Transverse colon (tissue), 4 donors: ENCODE data around the gene RBM19. TPM values are rescaled to one million over a fixed set of nuclear protein-coding genes. Genes with fewer than 3 reads are reported as not detected.

Experiments
- DNase-seq: peaks from one replicate; pipeline ENCODE4 v3.0.0-alpha.2; 2019
- H3K27ac ChIP-seq, 4 donors: fragments of 200-600 bp; sonication (generic); 2 replicates each; pipeline ENCODE4 v1.5.1; 2016 to 2018; ENCODE audit warnings: inconsistent platforms in 4 of 4
- H3K27me3 ChIP-seq: fragments of 200-600 bp; sonication (generic); 2 replicates; pipeline ENCODE4 v1.5.1; 2017; ENCODE audit warnings: inconsistent platforms
- H3K36me3 ChIP-seq, 4 donors: fragments of 200-600 bp; sonication (generic); 2 replicates each; pipeline ENCODE4 v1.5.1; 2017 to 2019; ENCODE audit warnings: inconsistent platforms in 4 of 4
- H3K4me1 ChIP-seq, 4 donors: fragments of 200-600 bp; sonication (generic); 2 replicates each; pipeline ENCODE4 v1.5.1; 2017 to 2020; ENCODE audit warnings: inconsistent platforms in 4 of 4
- H3K4me3 ChIP-seq, 4 donors: fragments of 200-600 bp; sonication (generic); 1 replicate in 1 of 4; 2 replicates in 3 of 4; pipeline versions ENCODE4 v1.5.1 to v1.6.1; 2017 to 2019; ENCODE audit warnings: inconsistent platforms in 4 of 4
- H3K9me3 ChIP-seq, 2 donors: fragments of 200-600 bp; sonication (generic); 2 replicates each; pipeline ENCODE4 v1.5.1; 2017 to 2019; ENCODE audit warnings: inconsistent platforms in 2 of 2
- CTCF ChIP-seq, 5 experiments: fragments of 200-600 bp in 3 of 5; fragments of 450-650 bp in 2 of 5; sonication (generic) in 3 of 5; IDR thresholded peaks; 1 replicate in 2 of 5; 2 replicates in 3 of 5; pipeline ENCODE4 v1.5.1; 2016 to 2017; ENCODE audit warnings: antibody characterized with exemption in 5 of 5, inconsistent platforms in 3 of 5, mild to moderate bottlenecking in 2 of 5, moderate library complexity in 1 of 5
- EP300 ChIP-seq: sonication (generic); formaldehyde crosslinking; IDR thresholded peaks from one replicate; pipeline ENCODE4 v1.6.1; 2017; ENCODE audit warnings: antibody characterized with exemption, low read depth
- POLR2A ChIP-seq: fragments of 450-650 bp; IDR thresholded peaks from one replicate; pipeline ENCODE4 v1.6.1; 2016; ENCODE audit warnings: antibody characterized with exemption, mild to moderate bottlenecking, moderate library complexity
- POLR2AphosphoS5 ChIP-seq, 3 donors: sonication (generic); formaldehyde crosslinking; IDR thresholded peaks; one replicate each; pipeline ENCODE4 v1.6.1; 2016; ENCODE audit warnings: antibody characterized with exemption in 3 of 3
- WGBS, 2 donors: methylation state at CpG; one replicate each; pipeline ENCODE4 v1.1.5; 2018; ENCODE audit warnings: low coverage in 1 of 2; 5-methylcytosine and 5-hydroxymethylcytosine counted together
- in situ Hi-C, 4 donors: fragments of 200-750 bp; cut with MboI; loops; one replicate each; pipeline versions ENCODE4 v1.15.0 to v1.15.1; 2017; ENCODE audit warnings: low sequenced_read_pairs in 3 of 4, low pct_ligation_motif_present in 1 of 4, low pct_unique_long_range_greater_than_20kb in 1 of 4
- intact Hi-C: fragments of 100-400 bp; cut with DNase I; formaldehyde crosslinking; loops from one replicate; pipeline ENCODE4 v1.15.1; 2023; ENCODE audit warnings: low total_unique reads
- total RNA-seq, 4 donors: library from RNA; depleted of rRNA; stranded (reverse); fragments of >200 nt; gene quantifications; one replicate each; pipeline ENCODE4 v1.1.0, GENCODE V29; 2016

Gene RBM19
- total RNA-seq, 4 donors from 2014 or later, result 24.3 to 96.1 (median 28.7) TPM

DNA sequence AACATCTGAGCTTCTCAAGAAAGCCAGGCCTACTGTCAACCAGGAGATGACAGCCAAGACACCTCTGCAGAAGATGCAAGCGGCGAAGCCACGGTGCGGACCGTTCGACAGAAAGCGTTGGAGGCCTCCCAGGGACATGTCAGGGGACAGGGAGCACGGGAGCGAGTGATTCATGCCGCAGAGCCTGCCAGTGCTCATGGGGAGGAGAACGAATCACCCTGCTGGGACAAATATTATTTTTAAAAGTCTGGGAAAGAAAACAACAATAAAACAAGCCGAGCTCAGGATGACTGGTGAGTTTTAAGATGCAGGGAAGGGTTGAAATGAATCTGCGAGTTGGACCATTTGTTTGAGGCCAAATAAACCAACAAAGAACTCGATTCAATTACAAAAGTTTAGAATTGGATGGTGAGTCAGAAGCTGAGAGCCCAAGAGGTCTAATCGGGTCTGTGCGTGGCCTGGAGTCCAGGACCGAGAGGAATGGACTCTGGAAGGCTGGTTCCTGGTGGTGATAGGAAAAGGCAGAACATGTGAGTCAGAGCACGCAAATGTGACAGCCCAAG, 91.0 kb downstream of the RBM19 start:
- DNase-seq, result peak; percentile 25
- no peaks in the 10 kb centered on the region for H3K36me3 ChIP-seq
- H3K27ac ChIP-seq, result peak overlapping the region in 2 of 4 donors; percentile 33 to 53
- 75 to 87% methylated on average over 7 to 18 of the region's 18 CpGs for WGBS, 2 donors
- no peaks in the 10 kb centered on the region for H3K4me1 ChIP-seq
- TF ChIP-seq CTCF (IDR thresholded peaks at IDR 0.05) (no peak), EP300 (no peak), POLR2AphosphoS5 (IDR thresholded peaks at IDR 0.05) (no peak), POLR2A (no peak)
- in situ Hi-C loops, result no loop called here
- intact Hi-C loops, result no loop called here
- no peaks in the 10 kb centered on the region for H3K9me3 ChIP-seq
- H3K4me3 ChIP-seq, result no peak overlapping the region
- H3K27me3 ChIP-seq, result no peaks in the 10 kb centered on the region

DNA sequence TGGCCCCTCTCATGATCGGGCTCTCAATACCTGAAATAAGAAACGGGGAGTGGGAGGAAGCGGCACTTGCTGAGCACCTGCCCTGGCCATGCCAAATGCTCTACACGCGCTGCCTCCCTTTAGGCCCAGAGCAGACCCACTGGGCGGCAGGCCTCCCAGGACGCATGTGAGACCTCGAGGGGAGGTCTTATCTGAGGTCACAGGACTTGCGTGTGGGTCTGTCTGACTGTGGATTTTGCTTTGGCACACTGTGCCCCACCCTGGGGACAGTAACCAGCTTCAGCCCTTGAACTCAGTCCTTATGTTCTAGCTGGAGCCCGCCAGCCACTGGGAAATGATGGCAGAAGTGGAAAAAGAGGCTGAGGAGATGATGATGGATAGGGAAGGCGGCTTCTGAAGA, 91.8 kb downstream of the RBM19 start:
- no peaks in the 10 kb centered on the region for H3K4me1 ChIP-seq
- DNase-seq, result no peak
- H3K27ac ChIP-seq, result no peak overlapping the region
- H3K4me3 ChIP-seq, result no peak overlapping the region
- H3K27me3 ChIP-seq, result no peaks in the 10 kb centered on the region
- WGBS, 2 donors, result 96% methylated on average over 11 of the region's 11 CpGs; no CpG with 5 or more reads in 1 of the 2 donors
- TF ChIP-seq POLR2A, result no peak
- TF ChIP-seq POLR2AphosphoS5 (IDR thresholded peaks at IDR 0.05), result no peak
- TF ChIP-seq EP300, result no peak
- no peak for TF ChIP-seq CTCF (IDR thresholded peaks at IDR 0.05)
- in situ Hi-C loops, result no loop called here
- intact Hi-C loops, result no loop called here
- no peaks in the 10 kb centered on the region for H3K9me3 ChIP-seq
- H3K36me3 ChIP-seq, result no peaks in the 10 kb centered on the region

- no peaks in the 10 kb centered on the region for H3K9me3 ChIP-seq
- H3K36me3 ChIP-seq, result no peaks in the 10 kb centered on the region
- no peak for DNase-seq
- H3K27me3 ChIP-seq, result no peaks in the 10 kb centered on the region
- no peak overlapping the region for H3K27ac ChIP-seq
- in situ Hi-C loops, result no loop called here
- H3K4me1 ChIP-seq, result no peaks in the 10 kb centered on the region
- WGBS, 2 donors, result 81 to 88% methylated on average over 6 to 8 of the region's 8 CpGs
- H3K4me3 ChIP-seq, result no peak overlapping the region
- no peak for TF ChIP-seq CTCF (IDR thresholded peaks at IDR 0.05)
- no peak for TF ChIP-seq POLR2AphosphoS5 (IDR thresholded peaks at IDR 0.05)
- TF ChIP-seq POLR2A, result no peak
- TF ChIP-seq EP300, result no peak
- intact Hi-C loops, result no loop called here
Observed at GRCh38 chr12:113873740-113874139, 92.4 kb downstream of the RBM19 start.

- H3K36me3 ChIP-seq, result no peaks in the 10 kb centered on the region
- intact Hi-C loops (no loop called here), in situ Hi-C loops (no loop called here)
- no peak overlapping the region for H3K27ac ChIP-seq
- no peaks in the 10 kb centered on the region for H3K9me3 ChIP-seq
- TF ChIP-seq EP300 (no peak), POLR2A (no peak), POLR2AphosphoS5 (IDR thresholded peaks at IDR 0.05) (no peak), CTCF (IDR thresholded peaks at IDR 0.05) (no peak)
- no peak for DNase-seq
- no peaks in the 10 kb centered on the region for H3K27me3 ChIP-seq
- H3K4me3 ChIP-seq, result no peak overlapping the region
- WGBS, 2 donors, result 83 to 84% methylated on average over 2 of the region's 2 CpGs
- H3K4me1 ChIP-seq, result no peaks in the 10 kb centered on the region
Observed at GRCh38 chr12:113870890-113871289, 95.2 kb downstream of the RBM19 start.
